WTC11 (cell line): ENCODE measurements around the gene GALNT2. TPM values are rescaled to one million over a fixed set of nuclear protein-coding genes. Genes with fewer than 3 reads are reported as not detected.

Experiments used
- ATAC-seq: fragments of 200-7000 bp; cut with Tn5 transposase; 2 replicates; pipeline ENCODE4 v1.10.0; 2021; ENCODE audit warnings: mild to moderate bottlenecking, moderate library complexity
- CTCF ChIA-PET: fragments of 300-600 bp; sonication (Branson Sonifier 250); formaldehyde crosslinking; loops from one replicate; lab custom pipeline; 2021; ENCODE audit warnings: antibody characterized with exemption; lab: Charles Lee
- POLR2A ChIA-PET: fragments of 350-600 bp; sonication (Branson Sonifier 250); formaldehyde crosslinking; loops from one replicate; lab custom pipeline; 2021; ENCODE audit warnings: antibody characterized with exemption; lab: Charles Lee
- DNase-seq: peaks from one replicate; pipeline ENCODE4 v3.0.0; 2021; ENCODE audit warnings: low spot score
- H3K27ac Mint-ChIP-seq: 2 replicates; pipeline ENCODE4 v1.8.0; 2021; ENCODE audit warnings: mixed read lengths
- H3K27me3 Mint-ChIP-seq: 2 replicates; pipeline ENCODE4 v1.8.0; 2021; ENCODE audit warnings: low read depth, mild to moderate bottlenecking, moderate library complexity, mixed read lengths
- H3K36me3 Mint-ChIP-seq: 2 replicates; pipeline ENCODE4 v1.8.0; 2021; ENCODE audit warnings: mixed read lengths
- H3K4me1 Mint-ChIP-seq: 2 replicates; pipeline ENCODE4 v1.8.0; 2022; ENCODE audit warnings: mixed read lengths
- H3K4me3 Mint-ChIP-seq: 2 replicates; pipeline ENCODE4 v1.8.0; 2021; ENCODE audit warnings: mild to moderate bottlenecking, moderate library complexity, mixed read lengths
- H3K9me3 Mint-ChIP-seq: 2 replicates; pipeline ENCODE4 v1.8.0; 2021; ENCODE audit warnings: mixed read lengths
- ATF3 ChIP-seq: sonication (generic); formaldehyde crosslinking; conservative IDR thresholded peaks from 2 replicates; pipeline ENCODE4 v1.8.1; 2022; ENCODE audit warnings: mild to moderate bottlenecking, missing genetic modification reagents
- CREB1 ChIP-seq: sonication (generic); formaldehyde crosslinking; IDR thresholded peaks from 2 replicates; pipeline ENCODE4 v1.8.0; 2023; ENCODE audit warnings: mild to moderate bottlenecking, missing genetic modification reagents
- EMX1 ChIP-seq: fragments of 250-450 bp; sonication (Bioruptor Pico); IDR thresholded peaks from 2 replicates; pipeline ENCODE4 v1.8.0; 2021; ENCODE audit warnings: mild to moderate bottlenecking
- GRHL2 ChIP-seq: fragments of 250-450 bp; sonication (Bioruptor Pico); IDR thresholded peaks from 2 replicates; pipeline ENCODE4 v1.8.0; 2022; ENCODE audit warnings: mild to moderate bottlenecking, moderate library complexity; ENCODE audit not compliant: insufficient replicate concordance, severe bottlenecking
- HMGA2 ChIP-seq: fragments of 250-450 bp; sonication (Bioruptor Pico); IDR thresholded peaks from 2 replicates; pipeline ENCODE4 v1.4.0; 2021; ENCODE audit warnings: mild to moderate bottlenecking, moderate library complexity
- JAZF1 ChIP-seq: fragments of 250-450 bp; sonication (Bioruptor Pico); IDR thresholded peaks from 2 replicates; pipeline ENCODE4 v1.9.0; 2021; ENCODE audit warnings: moderate library complexity, mild to moderate bottlenecking, inconsistent platforms
- JUN ChIP-seq: sonication (generic); formaldehyde crosslinking; IDR thresholded peaks from 2 replicates; pipeline ENCODE4 v1.8.0; 2023; ENCODE audit warnings: mild to moderate bottlenecking, missing genetic modification reagents
- KAT7 ChIP-seq: sonication (generic); formaldehyde crosslinking; IDR thresholded peaks from 2 replicates; pipeline ENCODE4 v1.8.1; 2023; ENCODE audit warnings: missing genetic modification reagents, mild to moderate bottlenecking, borderline replicate concordance
- MAX ChIP-seq: sonication (generic); formaldehyde crosslinking; IDR thresholded peaks from 2 replicates; pipeline ENCODE4 v1.8.0; 2022; ENCODE audit warnings: mild to moderate bottlenecking, missing genetic modification reagents
- NR3C1 ChIP-seq: sonication (generic); formaldehyde crosslinking; conservative IDR thresholded peaks from 2 replicates; pipeline ENCODE4 v1.8.1; 2023; ENCODE audit warnings: low read depth, mild to moderate bottlenecking, missing genetic modification reagents
- PREB ChIP-seq: sonication (generic); formaldehyde crosslinking; IDR thresholded peaks from 2 replicates; pipeline ENCODE4 v1.8.1; 2022; ENCODE audit warnings: mild to moderate bottlenecking, missing genetic modification reagents, moderate library complexity, borderline replicate concordance
- PRRX2 ChIP-seq: fragments of 250-450 bp; sonication (Bioruptor Pico); IDR thresholded peaks from 2 replicates; pipeline ENCODE4 v1.8.0; 2021; ENCODE audit warnings: mild to moderate bottlenecking
- TEAD1 ChIP-seq: sonication (generic); formaldehyde crosslinking; IDR thresholded peaks from 2 replicates; pipeline ENCODE4 v1.8.0; 2022; ENCODE audit warnings: mild to moderate bottlenecking, missing genetic modification reagents
- ZBTB43 ChIP-seq: sonication (generic); formaldehyde crosslinking; IDR thresholded peaks from 2 replicates; pipeline ENCODE4 v1.8.1; 2023; ENCODE audit warnings: mild to moderate bottlenecking, missing genetic modification reagents
- ZNF219 ChIP-seq: sonication (generic); formaldehyde crosslinking; IDR thresholded peaks from 2 replicates; pipeline ENCODE4 v1.8.0; 2023; ENCODE audit warnings: missing genetic modification reagents, mild to moderate bottlenecking, borderline replicate concordance
- ZNF317 ChIP-seq: sonication (generic); formaldehyde crosslinking; IDR thresholded peaks from 2 replicates; pipeline ENCODE4 v1.8.1; 2023; ENCODE audit warnings: low read depth, mild to moderate bottlenecking, moderate library complexity, missing genetic modification reagents, borderline replicate concordance
- total RNA-seq: library from RNA; stranded (reverse); gene quantifications from 3 replicates; pipeline ENCODE4 v1.2.3, GENCODE V29; 2021
- TF ChIP-seq, protein P1 (sequence below): sonication (generic); formaldehyde crosslinking; conservative IDR thresholded peaks from 2 replicates; pipeline ENCODE4 v1.8.1; 2023; ENCODE audit warnings: mild to moderate bottlenecking, low read depth, missing genetic modification reagents, moderate library complexity
- TF ChIP-seq, protein P2 (sequence below): fragments of 250-450 bp; sonication (Bioruptor Pico); IDR thresholded peaks from 2 replicates; pipeline ENCODE4 v2.1.2; 2022; ENCODE audit warnings: mild to moderate bottlenecking, moderate library complexity

The GALNT2 gene
- total RNA-seq, 1 experiment from 2014 or later = 74.8 TPM

DNA sequence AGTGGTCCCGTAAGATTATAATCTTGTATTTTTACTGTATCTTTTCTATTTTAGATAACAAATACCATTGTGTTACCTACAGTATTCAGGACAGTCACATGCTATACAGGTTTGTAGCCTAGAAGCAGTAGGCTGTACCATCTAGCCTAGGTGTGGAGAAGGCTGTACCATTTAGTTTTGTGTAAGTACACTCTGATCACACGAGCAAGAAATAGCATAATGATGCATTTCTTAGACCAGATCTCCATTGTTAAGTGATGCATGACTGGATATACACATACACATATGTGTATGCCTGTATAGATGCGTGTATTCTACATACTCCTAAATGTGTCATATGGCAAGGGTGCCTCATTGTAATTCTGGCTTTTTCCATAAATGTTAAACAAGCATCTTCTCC, 33.9 kb downstream of the GALNT2 start:
- POLR2A ChIA-PET = no interaction called here
- no peaks in the 10 kb centered on the region for H3K36me3 Mint-ChIP-seq
- peaks cover 54% of the 10 kb centered on the region for H3K4me1 Mint-ChIP-seq
- H3K27ac Mint-ChIP-seq = no peak overlapping the region
- ATAC-seq (no peak), DNase-seq (no peak)
- H3K9me3 Mint-ChIP-seq = peaks cover 4% of the 10 kb centered on the region
- H3K27me3 Mint-ChIP-seq = no peaks in the 10 kb centered on the region
- H3K4me3 Mint-ChIP-seq = no peak overlapping the region
- TF ChIP-seq JUN (CRISPR knock-in tag) (no peak), JAZF1 (CRISPR knock-in tag) (no peak), CREB1 (CRISPR knock-in tag) (no peak), HMGA2 (CRISPR knock-in tag) (no peak), PREB (no peak), EMX1 (no peak), KAT7 (CRISPR knock-in tag) (no peak), ZBTB43 (CRISPR knock-in tag) (no peak), ZNF219 (no peak), ZNF317 (CRISPR knock-in tag) (no peak), GRHL2 (CRISPR knock-in tag) (no peak)
- TF ChIP-seq, protein P1, sequence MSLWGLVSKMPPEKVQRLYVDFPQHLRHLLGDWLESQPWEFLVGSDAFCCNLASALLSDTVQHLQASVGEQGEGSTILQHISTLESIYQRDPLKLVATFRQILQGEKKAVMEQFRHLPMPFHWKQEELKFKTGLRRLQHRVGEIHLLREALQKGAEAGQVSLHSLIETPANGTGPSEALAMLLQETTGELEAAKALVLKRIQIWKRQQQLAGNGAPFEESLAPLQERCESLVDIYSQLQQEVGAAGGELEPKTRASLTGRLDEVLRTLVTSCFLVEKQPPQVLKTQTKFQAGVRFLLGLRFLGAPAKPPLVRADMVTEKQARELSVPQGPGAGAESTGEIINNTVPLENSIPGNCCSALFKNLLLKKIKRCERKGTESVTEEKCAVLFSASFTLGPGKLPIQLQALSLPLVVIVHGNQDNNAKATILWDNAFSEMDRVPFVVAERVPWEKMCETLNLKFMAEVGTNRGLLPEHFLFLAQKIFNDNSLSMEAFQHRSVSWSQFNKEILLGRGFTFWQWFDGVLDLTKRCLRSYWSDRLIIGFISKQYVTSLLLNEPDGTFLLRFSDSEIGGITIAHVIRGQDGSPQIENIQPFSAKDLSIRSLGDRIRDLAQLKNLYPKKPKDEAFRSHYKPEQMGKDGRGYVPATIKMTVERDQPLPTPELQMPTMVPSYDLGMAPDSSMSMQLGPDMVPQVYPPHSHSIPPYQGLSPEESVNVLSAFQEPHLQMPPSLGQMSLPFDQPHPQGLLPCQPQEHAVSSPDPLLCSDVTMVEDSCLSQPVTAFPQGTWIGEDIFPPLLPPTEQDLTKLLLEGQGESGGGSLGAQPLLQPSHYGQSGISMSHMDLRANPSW (CRISPR knock-in tag) = no peak
- TF ChIP-seq, protein P2, sequence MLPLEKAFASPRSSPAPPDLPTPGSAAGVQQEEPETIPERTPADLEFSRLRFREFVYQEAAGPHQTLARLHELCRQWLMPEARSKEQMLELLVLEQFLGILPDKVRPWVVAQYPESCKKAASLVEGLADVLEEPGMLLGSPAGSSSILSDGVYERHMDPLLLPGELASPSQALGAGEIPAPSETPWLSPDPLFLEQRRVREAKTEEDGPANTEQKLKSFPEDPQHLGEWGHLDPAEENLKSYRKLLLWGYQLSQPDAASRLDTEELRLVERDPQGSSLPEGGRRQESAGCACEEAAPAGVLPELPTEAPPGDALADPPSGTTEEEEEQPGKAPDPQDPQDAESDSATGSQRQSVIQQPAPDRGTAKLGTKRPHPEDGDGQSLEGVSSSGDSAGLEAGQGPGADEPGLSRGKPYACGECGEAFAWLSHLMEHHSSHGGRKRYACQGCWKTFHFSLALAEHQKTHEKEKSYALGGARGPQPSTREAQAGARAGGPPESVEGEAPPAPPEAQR (CRISPR knock-in tag) = no peak
- CTCF ChIA-PET = interaction anchor here (1.4 kb wide), 1 partner anchor 35 kb away, joined by 3 read pairs; no protein-coding TSS in a partner anchor

DNA sequence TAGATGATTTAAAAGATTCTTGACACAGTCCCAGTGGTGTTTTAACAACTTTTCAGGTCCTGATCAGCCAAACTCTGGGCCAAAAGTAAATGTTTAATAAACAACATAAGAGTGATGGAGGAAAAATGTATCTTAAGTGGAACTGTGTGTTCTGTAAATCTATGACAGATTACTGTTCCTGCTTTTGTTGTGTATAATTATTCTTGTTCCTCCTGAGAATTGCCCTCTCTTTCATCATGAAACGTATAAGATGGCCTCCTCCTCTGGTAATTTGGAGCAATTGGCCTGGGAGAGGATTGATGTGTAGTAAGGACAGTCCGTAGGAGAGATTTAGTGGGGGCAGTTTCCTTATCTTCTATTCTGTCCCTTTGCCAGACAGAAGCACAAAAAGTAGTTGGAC, 34.5 kb downstream of the GALNT2 start:
- H3K27me3 Mint-ChIP-seq = no peaks in the 10 kb centered on the region
- POLR2A ChIA-PET = no interaction called here
- peaks cover 58% of the 10 kb centered on the region for H3K4me1 Mint-ChIP-seq

More for the DNA sequence above, 34.5 kb downstream of the GALNT2 start:
- Mint-ChIP-seq H3K27ac (peak overlapping the region; percentile 65), H3K4me3 (no peak overlapping the region), H3K36me3 (no peaks in the 10 kb centered on the region), H3K9me3 (peaks cover 4% of the 10 kb centered on the region)
- TF ChIP-seq TEAD1 = no peak
- no peak for TF ChIP-seq PRRX2 (CRISPR knock-in tag)
- no peak for TF ChIP-seq ZBTB43 (CRISPR knock-in tag)
- no peak for TF ChIP-seq MAX
- no peak for TF ChIP-seq ATF3 (CRISPR knock-in tag)
- no peak for TF ChIP-seq NR3C1 (CRISPR knock-in tag)
- DNase-seq (no peak), ATAC-seq (no peak)
- CTCF ChIA-PET = interaction anchor here (1.2 to 1.4 kb wide), 2 partner anchors 19 to 36 kb away, joined by 3 to 5 read pairs; no protein-coding TSS in a partner anchor
